Right ventricle myocardium superior (tissue), 1 donor: ENCODE results near the gene LTBP3. TPM values are rescaled to one million over a fixed set of nuclear protein-coding genes. Genes with fewer than 3 reads are reported as not detected.
A peak's percentile ranks its signal among the peaks of the same experiment; 100 is the strongest.

ENCODE experiments used
- ATAC-seq: fragments of 200-7000 bp; cut with Tn5 transposase; one replicate; pipeline ENCODE4 v1.9.1; 2020; ENCODE audit warnings: mild to moderate bottlenecking; ENCODE audit not compliant: poor library complexity
- DNase-seq: peaks from one replicate; pipeline ENCODE4 v3.0.0-alpha.2; 2020
- intact Hi-C: fragments of 100-400 bp; cut with DNase I; formaldehyde crosslinking; loops from one replicate; pipeline ENCODE4 v1.11.2; 2022
- total RNA-seq: library from RNA; stranded (reverse); fragmentation: NEBNext Ultra II Directional; extraction: Animal tissue kit (Norgen Biotek cat#: 25700); gene quantifications from one replicate; pipeline ENCODE4 v1.2.1, GENCODE V29; 2021
- donor health status: DM: no; HTN: yes; CAD: no; lungs with severe emphysema.

The LTBP3 gene
- total RNA-seq, 1 donor from 2014 or later: 73.4 TPM

- ATAC-seq (no peak), DNase-seq (no peak)
- intact Hi-C loops: no loop called here
These were observed 54.0 kb downstream of the LTBP3 start for GRCh38 chr11:65503949-65504673.

- no peak for DNase-seq
- ATAC-seq: no peak
- intact Hi-C loops: no loop called here
These were observed 54.7 kb downstream of the LTBP3 start for GRCh38 chr11:65503368-65503948.

DNA sequence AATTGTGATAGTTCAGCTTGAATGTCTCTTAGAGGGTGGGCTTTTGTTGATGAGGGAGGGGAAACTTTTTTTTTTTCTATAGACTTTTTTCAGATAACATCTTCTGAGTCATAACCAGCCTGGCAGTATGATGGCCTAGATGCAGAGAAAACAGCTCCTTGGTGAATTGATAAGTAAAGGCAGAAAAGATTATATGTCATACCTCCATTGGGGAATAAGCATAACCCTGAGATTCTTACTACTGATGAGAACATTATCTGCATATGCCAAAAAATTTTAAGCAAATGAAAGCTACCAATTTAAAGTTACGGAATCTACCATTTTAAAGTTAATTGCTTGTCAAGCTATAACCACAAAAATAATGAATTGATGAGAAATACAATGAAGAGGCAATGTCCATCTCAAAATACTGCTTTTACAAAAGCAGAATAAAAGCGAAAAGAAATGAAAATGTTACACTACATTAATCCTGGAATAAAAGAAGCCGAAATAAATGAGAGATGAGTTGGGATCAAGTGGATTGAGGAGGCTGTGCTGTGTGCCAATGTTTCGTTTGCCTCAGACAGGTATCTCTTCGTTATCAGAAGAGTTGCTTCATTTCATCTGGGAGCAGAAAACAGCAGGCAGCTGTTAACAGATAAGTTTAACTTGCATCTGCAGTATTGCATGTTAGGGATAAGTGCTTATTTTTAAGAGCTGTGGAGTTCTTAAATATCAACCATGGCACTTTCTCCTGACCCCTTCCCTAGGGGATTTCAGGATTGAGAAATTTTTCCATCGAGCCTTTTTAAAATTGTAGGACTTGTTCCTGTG is 55.4 kb downstream of the LTBP3 start:
- intact Hi-C loops: no loop called here
- no peak for ATAC-seq
- no peak for DNase-seq

DNA sequence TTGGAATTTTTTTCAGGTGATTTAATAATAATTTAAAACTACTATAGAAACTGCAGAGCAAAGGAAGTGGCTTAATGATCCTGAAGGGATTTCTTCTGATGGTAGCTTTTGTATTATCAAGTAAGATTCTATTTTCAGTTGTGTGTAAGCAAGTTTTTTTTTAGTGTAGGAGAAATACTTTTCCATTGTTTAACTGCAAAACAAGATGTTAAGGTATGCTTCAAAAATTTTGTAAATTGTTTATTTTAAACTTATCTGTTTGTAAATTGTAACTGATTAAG is 55.9 kb downstream of the LTBP3 start:
- intact Hi-C loops: no loop called here
- DNase-seq (no peak), ATAC-seq (no peak)

DNA sequence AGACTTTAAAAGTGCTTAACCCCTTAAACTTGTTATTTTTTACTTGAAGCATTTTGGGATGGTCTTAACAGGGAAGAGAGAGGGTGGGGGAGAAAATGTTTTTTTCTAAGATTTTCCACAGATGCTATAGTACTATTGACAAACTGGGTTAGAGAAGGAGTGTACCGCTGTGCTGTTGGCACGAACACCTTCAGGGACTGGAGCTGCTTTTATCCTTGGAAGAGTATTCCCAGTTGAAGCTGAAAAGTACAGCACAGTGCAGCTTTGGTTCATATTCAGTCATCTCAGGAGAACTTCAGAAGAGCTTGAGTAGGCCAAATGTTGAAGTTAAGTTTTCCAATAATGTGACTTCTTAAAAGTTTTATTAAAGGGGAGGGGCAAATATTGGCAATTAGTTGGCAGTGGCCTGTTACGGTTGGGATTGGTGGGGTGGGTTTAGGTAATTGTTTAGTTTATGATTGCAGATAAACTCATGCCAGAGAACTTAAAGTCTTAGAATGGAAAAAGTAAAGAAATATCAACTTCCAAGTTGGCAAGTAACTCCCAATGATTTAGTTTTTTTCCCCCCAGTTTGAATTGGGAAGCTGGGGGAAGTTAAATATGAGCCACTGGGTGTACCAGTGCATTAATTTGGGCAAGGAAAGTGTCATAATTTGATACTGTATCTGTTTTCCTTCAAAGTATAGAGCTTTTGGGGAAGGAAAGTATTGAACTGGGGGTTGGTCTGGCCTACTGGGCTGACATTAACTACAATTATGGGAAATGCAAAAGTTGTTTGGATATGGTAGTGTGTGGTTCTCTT is 56.5 kb downstream of the LTBP3 start:
- DNase-seq (no peak), ATAC-seq (no peak)
- intact Hi-C loops: no loop called here

- no peak for DNase-seq
- ATAC-seq: no peak
- intact Hi-C loops: no loop called here
These were observed 57.0 kb downstream of the LTBP3 start for GRCh38 chr11:65501186-65501471.

DNA sequence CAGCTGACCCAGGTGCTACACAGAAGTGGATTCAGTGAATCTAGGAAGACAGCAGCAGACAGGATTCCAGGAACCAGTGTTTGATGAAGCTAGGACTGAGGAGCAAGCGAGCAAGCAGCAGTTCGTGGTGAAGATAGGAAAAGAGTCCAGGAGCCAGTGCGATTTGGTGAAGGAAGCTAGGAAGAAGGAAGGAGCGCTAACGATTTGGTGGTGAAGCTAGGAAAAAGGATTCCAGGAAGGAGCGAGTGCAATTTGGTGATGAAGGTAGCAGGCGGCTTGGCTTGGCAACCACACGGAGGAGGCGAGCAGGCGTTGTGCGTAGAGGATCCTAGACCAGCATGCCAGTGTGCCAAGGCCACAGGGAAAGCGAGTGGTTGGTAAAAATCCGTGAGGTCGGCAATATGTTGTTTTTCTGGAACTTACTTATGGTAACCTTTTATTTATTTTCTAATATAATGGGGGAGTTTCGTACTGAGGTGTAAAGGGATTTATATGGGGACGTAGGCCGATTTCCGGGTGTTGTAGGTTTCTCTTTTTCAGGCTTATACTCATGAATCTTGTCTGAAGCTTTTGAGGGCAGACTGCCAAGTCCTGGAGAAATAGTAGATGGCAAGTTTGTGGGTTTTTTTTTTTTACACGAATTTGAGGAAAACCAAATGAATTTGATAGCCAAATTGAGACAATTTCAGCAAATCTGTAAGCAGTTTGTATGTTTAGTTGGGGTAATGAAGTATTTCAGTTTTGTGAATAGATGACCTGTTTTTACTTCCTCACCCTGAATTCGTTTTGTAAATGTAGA is 57.6 kb downstream of the LTBP3 start:
- ATAC-seq (no peak), DNase-seq (peak; percentile 56)
- intact Hi-C loops: no loop called here

GRCh38 chr11:65499713-65500386 is 58.3 kb downstream of the LTBP3 start:
- intact Hi-C loops: no loop called here
- ATAC-seq (no peak), DNase-seq (no peak)

DNA sequence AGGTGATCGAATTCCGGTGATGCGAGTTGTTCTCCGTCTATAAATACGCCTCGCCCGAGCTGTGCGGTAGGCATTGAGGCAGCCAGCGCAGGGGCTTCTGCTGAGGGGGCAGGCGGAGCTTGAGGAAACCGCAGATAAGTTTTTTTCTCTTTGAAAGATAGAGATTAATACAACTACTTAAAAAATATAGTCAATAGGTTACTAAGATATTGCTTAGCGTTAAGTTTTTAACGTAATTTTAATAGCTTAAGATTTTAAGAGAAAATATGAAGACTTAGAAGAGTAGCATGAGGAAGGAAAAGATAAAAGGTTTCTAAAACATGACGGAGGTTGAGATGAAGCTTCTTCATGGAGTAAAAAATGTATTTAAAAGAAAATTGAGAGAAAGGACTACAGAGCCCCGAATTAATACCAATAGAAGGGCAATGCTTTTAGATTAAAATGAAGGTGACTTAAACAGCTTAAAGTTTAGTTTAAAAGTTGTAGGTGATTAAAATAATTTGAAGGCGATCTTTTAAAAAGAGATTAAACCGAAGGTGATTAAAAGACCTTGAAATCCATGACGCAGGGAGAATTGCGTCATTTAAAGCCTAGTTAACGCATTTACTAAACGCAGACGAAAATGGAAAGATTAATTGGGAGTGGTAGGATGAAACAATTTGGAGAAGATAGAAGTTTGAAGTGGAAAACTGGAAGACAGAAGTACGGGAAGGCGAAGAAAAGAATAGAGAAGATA is 59.0 kb downstream of the LTBP3 start, which contains the start of gene MALAT1:
TSS of gene MALAT1 (plus strand) at position 69 of the 736 bp plus-strand sequence.
- intact Hi-C loops: no loop called here
- peak; percentile 94 for DNase-seq
- ATAC-seq: peak; percentile 36

DNA sequence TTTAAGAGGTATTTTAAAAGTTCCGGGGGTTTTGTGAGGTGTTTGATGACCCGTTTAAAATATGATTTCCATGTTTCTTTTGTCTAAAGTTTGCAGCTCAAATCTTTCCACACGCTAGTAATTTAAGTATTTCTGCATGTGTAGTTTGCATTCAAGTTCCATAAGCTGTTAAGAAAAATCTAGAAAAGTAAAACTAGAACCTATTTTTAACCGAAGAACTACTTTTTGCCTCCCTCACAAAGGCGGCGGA is 59.5 kb downstream of the LTBP3 start:
- no peak for ATAC-seq
- intact Hi-C loops: no loop called here
- no peak for DNase-seq

DNA sequence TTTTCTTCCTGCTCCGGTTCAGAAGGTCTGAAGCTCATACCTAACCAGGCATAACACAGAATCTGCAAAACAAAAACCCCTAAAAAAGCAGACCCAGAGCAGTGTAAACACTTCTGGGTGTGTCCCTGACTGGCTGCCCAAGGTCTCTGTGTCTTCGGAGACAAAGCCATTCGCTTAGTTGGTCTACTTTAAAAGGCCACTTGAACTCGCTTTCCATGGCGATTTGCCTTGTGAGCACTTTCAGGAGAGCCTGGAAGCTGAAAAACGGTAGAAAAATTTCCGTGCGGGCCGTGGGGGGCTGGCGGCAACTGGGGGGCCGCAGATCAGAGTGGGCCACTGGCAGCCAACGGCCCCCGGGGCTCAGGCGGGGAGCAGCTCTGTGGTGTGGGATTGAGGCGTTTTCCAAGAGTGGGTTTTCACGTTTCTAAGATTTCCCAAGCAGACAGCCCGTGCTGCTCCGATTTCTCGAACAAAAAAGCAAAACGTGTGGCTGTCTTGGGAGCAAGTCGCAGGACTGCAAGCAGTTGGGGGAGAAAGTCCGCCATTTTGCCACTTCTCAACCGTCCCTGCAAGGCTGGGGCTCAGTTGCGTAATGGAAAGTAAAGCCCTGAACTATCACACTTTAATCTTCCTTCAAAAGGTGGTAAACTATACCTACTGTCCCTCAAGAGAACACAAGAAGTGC is 60.0 kb downstream of the LTBP3 start:
- ATAC-seq (peak; percentile 31), DNase-seq (no peak)
- intact Hi-C loops: no loop called here

- intact Hi-C loops: loop anchor here (2.0 kb wide), 1 partner anchor 79 kb away; no protein-coding TSS in a partner anchor
- ATAC-seq: peak; percentile 86
- peak; percentile 100 for DNase-seq
These were observed 60.8 kb downstream of the LTBP3 start for GRCh38 chr11:65497141-65498041.

GRCh38 chr11:65496304-65497140 is 61.6 kb downstream of the LTBP3 start:
- DNase-seq (no peak), ATAC-seq (no peak)
- intact Hi-C loops: loop anchor here (2.0 kb wide), 1 partner anchor 78 kb away; no protein-coding TSS in a partner anchor

- intact Hi-C loops: no loop called here
- ATAC-seq (no peak), DNase-seq (peak; percentile 73)
These were observed 64.6 kb downstream of the LTBP3 start for GRCh38 chr11:65493367-65494176.
